HG02970 (cell line): ENCODE measurements around the gene CCNI2.
A peak's percentile ranks its signal among the peaks of the same experiment; 100 is the strongest.

Experiments used
- ATAC-seq: cut with Tn5 transposase; IDR thresholded peaks from one replicate; pipeline ENCODE4 v1.9.1; 2021; ENCODE audit warnings: mild to moderate bottlenecking, moderate library complexity, moderate number of reproducible peaks; ENCODE audit not compliant: unreplicated experiment, low FRiP score

The CCNI2 gene

DNA sequence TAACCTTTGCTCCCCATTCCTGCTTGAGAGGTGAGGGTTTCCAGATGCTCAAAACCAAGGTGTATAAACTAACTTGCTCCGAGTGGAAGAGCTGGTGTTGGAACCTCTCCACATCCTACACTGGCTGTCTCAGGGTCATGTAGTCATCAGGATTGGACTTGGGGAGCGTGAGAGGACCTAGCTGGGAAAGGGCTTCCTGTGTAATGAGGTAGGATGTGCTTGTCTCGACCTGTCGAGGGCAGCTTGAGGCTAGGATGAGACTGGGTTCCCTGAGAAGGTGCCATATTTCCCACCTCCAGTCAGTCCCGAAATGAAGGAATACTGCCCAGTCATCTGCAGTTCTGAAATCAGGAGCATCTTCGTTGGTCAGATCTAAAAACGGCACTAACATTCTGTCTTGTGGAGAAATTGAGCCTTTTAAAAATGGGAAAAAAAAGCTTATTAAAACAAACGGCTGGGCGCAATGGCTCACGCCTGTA is 1.3 kb downstream of the CCNI2 start:
- ATAC-seq = no peak

DNA sequence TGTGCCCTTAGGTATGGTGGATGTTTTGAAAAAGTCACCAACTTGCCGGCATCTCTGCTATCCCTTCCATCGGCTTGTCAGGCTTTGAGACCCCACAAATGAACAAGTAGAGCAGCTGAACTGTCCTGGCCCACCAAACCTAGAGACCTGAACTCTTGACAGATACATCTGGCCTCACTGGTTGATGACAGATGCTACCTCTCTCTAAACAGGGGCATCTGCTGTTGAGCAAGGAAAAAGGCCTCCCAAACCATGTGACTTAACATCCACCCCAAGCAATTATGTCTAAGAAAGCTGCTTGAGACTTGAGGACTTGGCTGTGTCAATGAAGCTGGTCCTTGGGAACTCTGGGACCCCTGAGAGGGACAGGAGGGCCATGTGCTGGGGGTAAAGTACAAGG is 2.3 kb downstream of the CCNI2 start:
- ATAC-seq = no peak

DNA sequence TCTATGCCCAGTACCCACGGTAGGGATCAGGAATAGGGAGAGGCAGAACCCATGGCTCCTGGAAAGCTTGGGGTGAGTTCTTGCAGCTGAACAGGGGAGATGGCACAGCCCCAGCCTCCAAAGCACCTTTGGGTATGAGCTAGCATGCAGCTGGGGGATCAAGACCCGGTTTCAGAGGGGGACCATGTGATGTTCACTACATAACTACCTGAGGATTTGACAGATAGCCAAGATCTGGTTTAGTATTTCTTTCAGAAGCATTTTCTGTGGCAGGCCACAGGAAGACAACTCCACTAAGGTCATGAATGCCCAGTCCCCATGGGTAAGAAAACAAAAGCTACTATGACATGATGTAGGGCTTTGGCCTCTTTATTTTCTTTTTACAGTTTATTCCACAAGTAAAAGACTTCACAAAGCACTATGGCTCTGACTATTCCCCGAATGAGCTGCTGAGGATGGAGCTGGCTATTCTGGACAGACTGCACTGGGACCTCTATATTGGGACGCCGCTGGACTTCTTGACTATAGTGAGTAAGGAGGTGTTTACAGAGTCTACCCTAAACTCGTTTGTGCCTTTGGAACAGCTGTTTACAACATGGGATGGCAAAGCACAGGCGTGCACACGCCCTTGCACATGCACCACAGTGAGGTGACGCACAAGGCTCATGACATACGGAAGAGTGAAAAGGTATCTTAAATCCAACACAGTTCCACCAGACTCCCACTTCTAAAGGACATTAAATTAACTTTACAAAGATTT is 3.4 kb downstream of the CCNI2 start:
- ATAC-seq = no peak

DNA sequence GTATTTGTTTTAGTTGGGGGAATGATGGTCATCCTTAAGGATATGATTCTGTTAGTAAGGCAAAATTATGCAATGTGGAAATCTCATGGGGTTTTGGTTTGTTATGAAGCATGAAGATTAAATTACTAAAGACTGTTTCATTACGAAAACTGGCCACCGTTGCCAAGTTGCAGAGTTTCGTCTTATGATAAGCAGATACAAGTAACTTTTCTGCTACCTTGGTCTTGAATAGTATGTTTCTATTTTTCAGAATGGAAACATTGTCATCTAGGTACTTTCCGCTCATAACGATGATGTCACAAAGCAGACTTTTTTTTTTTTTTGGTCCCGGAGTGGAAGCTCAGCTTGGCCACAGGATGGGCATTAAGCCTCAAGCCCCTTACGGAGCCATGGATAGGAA is 4.2 kb downstream of the CCNI2 start:
- ATAC-seq = peak; percentile 55

DNA sequence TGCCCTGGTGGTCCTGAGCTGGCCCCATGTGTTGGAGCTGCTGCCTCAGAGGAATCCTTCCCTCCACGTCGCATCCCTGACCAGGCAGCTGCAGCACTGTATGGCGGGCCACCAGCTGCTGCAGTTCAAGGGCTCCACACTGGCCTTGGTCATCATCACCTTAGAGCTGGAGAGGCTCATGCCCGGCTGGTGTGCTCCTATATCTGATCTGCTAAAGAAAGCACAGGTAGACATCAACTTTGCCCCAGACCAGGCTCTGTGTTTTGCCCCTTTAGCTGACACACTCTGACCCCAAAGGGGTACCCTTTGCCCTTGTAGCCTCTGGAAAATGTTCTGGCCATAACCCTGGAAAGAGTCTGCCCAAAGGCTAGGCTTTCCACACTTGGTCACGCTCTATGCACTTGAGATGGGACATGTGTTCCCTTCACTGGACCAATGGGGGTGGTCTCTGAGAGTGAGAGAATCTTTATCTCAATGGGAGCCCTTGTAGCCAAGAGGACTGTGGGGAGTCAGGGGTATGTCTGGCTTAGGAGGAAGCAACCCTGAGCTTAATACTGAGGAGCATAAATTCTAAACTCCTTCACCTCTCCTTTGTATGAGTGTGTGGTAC is 4.8 kb downstream of the CCNI2 start:
- no peak for ATAC-seq

DNA sequence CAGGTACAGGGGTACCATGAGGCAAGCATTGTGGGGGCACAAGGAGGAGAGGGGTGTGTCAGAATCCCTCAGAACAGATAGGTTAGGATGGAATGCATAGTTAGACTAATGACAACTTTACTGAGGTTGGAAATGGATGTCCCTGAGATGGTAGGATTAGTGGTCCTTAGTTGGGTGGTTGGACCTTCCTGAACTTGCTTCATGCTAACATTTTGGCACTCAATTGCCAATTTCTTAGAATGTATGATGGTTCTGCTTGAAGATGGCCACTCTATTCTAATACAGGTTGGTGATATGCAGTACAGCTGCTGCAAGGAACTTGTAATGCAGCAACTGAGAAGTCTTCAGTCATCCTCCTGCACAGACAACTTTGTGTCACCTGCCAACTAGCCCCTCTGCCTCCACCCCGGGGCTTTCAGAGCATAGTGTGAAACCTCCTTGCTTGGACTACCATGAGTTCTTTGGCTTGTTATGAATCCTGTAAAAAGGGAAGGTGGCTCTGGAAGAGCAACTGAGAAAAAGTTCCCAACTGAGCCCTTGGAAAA is 5.4 kb downstream of the CCNI2 start:
- ATAC-seq = no peak

DNA sequence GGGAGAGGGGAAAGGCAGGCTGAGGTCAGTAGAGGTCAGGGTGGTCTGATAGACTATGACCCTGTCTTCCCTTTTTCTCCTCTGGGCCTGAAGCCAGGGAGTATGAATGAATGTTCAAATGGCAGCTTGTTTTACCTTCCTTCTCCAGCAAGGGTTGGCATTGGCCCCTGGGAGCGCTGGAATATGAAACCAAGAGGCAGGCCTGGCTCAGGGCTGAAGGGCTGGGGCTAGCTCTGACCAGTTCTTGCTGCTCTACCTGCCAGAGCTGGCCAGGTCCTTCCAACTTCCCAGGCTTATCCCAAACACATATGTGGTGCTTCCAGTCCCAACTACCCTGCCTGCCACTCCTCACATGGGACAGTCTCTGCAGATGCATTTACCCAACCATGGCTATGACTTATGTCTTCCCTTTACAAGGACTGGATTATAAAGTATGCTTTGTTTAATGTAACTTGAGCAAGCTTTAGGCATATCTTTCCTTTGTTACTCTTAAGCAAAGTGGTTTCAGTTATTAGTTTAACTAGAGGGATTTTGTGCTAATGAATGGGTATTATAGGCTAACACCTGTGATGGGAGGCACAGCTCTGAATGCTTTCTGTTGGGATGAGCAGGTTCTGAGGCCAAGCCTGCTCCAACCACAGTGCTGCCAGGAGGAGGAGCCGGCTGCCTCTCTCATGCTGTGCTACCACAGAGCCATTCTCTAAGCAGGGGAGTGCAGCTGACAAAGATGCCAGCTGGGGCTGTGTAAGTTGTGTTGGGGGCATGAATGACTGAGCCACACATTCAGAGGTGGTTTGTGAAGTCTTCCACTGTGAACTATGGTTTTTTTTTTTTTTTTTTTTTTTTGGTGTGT is 6.1 kb downstream of the CCNI2 start:
- ATAC-seq = no peak

DNA sequence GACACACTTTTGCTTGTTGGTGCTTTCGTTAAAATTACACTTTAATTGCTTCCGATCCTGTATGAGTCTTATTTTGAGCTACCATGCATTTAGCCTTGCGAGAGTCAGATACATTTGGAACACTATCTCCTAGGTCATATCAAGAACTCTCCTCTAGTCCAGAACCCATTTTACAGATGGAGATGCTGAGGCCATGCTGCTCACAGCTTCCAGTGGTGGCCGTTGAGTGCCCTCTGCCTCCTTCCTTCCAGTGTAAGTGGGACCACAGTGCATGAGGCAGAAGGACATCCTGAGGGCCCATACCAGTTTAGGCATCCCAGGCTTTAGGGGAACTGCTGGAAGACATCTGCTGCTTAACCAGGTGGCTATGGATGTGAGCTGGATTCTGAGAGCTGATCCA is 6.9 kb downstream of the CCNI2 start:
- no peak for ATAC-seq

DNA sequence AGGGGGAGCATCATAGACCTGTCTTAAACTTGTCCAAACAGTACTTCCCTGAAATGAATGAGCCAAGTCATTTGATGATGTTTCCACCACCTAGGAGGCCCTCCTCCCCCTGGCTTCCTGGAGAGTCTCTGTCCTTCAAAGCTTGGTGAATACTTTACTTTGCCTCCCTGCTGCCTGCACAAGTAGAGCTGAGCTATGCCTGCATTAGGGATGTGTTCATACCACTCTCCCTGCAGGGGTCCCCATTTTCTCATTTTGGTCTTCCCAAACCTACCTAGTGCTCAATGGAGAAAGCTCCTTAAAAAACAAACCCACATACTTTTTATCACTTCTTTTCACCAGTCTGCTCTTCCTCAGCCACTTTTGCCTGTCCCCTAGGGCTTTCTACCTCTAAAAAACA is 7.7 kb downstream of the CCNI2 start:
- ATAC-seq = no peak

DNA sequence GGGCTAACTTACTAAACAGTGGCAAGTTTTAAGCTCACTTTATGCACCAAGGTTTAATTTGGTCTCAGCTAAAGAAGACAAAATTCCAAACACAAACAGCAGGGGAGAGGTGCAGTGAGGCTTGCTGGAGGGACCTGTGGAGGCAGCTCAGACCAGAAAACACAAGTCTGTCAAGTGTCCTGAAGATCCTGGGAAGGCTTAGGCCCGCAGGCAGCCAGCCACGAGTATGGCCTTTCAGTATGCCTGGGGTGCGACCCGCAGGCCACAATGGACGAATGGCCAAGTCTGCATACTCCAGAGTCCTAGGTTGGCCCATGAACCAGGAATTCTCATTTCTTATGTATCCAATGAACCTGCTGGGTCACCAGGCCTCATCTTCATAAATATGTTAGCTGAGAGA is 9.3 kb downstream of the CCNI2 start:
- no peak for ATAC-seq

DNA sequence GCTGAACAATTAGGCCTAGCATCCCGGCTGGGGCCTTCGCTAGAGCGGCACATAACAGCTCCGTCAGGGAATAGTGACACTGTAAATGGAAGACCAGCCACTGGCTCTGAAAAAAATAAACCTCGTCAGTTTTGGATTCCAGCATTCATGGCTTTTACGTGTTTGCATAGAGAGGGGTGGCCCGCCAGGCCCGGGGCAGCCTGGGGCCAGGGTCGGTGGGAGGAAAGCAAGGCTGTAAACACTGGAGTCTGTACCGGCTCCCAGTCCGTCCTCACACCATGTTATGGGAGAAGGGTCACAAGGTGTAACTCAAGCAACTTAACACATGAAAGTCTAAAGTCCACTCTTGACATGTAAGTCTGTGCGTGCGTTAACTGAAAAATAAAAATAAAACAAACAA is 11.2 kb downstream of the CCNI2 start:
- no peak for ATAC-seq

DNA sequence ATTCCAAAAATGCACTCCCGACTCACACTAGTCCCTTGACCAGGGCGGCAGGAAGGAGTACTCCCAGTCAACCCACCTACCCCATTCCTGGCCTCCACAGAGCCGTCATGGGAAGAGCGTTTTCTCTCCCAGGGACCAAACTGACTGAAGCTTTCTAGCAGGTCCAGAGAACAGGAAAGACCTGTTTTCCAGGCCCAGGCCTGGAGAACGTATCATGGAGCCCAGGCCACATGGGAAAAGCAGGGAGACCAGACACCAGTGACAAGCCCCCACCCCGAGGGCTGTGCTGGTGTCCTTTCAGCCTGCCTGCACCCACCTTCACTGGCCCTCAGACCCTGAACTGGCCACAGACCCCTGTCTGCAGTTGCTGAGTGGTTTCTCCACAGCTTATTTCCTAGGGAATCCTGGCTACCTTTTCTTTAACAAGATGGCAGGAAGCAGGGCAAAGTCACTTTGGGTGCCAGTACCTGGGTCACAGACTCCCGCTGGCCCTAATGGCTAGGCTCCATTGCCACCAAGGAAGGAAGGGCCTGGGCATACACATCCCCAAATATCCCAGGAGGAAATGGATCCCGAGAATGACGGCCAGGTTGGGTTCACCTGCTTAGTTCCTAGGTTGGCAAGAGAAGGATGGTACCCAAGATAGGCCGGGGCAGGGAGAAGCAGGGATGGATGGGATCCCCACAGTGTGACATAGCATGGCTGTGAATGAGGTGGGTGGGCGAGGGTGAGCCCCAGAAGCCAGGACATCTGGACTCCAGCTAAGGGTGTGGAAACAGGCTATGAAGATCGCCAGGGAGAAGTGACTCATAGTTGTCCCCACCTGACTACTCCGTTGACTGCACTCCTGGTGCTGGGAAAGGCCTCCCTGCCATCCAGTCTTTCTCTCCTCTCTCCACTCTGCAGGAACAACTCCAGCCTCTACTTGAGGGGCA is 12.2 kb downstream of the CCNI2 start:
- no peak for ATAC-seq

DNA sequence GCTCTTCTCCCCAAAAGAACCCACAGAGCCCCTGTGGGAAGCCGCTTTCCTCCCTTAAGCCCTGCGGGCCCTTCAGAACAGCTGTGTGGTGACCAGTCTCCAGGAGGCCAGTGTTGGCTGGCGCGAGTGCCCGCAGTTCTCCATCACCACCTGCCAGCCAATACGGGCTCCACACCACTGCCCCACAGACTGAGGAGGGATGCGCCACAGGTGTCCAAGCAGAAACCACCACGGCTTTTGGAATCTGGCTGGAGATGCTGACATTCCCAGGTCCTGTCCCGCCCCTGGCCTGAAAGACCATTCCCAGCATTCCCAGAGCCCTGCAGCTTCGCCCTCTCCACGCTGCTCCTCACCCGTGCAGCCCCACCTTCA is 12.8 kb downstream of the CCNI2 start:
- no peak for ATAC-seq

DNA sequence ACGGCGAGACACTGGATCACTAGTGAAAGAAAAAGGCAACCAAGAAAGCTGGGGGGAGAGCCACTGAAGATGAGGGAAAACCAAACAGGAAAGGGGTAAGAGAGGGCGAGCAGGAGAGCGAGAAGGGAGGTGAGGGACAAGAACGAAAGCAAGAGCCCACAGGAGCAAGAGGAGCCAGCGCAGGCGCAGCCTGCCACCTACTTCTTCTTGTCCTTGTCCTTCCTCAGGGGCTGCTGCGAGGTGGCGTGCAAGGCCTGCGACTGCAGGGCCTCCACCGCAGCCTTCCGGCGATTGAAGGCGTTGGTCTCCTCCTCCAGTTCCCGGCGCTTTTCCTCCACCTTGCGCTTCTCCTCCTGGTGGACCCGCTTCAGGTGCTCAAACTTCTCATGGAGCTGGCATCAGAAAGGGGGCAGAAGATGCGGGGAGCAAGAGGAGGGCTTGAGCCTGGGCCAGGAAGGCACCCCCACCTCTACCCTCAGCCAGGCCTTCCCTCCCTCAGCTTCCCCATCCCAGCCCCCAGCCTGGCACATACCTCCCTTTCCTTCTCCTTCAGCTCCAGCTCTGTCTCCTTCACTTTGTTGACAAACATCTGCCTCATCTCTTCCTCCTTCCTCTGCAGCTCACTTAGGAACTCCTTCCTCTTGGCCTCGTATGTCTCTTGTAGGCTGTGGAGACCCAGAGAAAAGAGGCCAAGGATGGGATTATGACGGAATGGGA is 13.5 kb downstream of the CCNI2 start:
- no peak for ATAC-seq

DNA sequence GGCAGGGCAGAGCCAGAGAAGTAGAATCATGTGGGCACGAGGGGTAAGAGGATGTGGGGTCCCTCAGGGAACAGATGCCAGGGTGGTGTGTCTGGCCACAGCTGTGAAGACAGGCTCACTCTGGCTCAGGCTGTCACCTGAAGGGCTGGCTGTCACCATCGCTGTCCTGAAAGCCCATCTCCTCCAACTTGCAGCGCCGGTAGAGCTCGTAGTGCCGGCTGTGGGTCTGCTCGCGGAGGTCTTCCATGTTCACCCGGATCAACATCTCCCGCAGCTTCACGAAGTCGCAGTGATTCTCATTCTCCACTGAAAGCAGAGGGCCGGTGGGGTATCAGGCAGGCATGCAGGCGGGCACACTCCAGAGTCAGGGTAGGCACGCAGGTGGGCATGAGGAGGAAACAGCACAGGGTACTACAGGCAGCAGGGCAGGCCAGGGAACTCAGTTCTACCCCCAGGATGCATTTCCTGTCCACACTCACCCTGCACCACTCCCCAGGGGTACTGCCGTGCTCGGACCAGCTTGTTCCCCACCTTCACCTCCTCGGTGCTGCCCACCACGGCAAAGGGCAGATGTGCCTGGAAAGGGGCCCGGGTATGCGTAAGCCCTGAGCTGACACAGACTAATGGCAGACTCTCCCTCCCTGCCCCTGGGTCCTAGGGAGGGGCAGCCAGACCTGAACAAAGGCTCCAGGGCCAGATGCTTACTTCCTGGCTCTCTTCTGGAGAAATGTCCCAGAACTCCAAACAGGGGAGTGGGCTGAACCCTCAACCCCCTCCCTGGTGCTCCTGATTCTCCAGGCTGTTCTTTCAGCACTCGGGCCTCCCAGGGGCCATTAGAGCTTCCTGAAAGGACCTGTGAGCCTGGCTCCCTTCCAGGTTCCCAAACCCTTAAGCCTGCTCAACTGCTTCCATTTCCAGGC is 14.4 kb downstream of the CCNI2 start:
- no peak for ATAC-seq

DNA sequence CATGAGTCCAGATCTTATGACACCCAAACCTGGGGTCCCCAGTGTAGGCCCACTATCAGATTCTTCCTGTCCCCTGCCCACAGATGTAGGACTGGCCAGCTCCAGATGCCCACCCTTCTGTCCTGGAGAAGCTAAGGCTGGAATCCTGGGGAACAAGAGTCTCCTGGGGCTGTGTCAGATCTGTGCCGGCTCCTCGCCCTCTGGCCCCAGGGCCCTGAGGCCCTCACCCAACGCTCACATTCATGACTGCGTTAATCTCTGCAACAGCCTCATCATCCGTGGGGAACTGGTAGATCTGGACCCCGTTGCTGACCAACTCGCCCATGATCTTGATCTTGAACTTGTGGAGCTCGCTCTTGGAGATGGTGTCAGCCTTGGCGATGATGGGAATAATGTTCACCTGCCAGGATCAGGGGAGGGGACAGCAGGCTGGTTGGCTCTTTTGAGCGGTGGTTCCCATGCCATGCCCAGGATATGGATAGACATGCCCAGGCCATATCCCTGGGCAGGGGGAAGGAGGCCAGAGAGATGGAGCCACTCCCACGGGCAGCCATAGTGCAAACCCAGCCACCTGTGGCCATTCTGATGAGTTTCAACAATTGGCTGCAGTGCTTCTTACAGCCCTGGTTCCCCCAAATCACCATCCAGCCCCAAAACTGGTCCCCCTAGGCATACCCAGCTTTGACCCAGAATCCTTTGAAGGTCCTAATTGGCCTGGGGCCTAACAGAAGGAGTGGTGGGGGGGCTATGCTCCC is 15.2 kb downstream of the CCNI2 start:
- ATAC-seq = no peak

DNA sequence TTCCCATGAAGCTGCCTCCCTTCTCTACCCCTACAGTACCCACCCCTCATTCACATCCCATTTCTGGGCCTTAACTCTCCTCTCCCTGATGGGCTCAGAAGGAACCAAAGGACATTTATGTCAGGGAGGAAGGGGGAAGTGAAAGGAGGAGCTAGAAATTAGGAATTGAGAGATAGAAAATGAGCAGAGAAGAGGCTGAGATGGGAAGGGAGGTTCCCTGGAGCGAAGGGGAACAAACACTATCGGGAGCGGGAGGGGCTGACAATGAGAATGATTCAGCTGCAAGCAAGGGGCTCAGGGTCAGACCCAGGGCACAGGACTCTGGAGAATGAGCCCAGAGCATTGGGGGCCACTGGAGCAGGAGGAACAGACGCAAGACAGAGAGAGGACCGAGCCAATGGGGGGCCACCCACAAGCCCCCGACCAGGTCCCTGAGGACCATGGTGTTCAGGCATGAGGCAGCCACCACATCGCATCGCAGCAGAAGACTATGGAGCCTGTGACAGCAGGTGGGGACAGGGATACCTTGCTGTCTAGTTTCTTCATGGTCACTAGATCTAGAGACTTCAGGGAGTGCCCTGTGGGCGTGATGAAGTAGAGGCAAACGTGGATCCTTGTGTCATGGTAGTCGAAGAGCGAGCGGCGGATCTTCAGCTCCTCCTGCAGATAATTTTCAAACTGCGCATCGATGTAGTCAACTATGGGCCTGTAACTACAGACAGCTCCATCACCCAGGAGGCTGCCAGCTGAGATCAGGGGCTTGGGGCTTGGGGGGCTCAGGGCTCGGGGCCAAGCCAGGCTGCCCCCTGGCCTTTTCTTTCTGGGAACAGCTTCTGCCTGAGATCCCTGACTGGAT is 16.2 kb downstream of the CCNI2 start:
- ATAC-seq = no peak
